HG02798 (cell line): ENCODE results near the gene GRK1.
A peak's percentile ranks its signal among the peaks of the same experiment; 100 is the strongest.

Experiments
- ATAC-seq: cut with Tn5 transposase; IDR thresholded peaks from one replicate; pipeline ENCODE4 v1.9.1; 2021; ENCODE audit warnings: mild to moderate bottlenecking; ENCODE audit not compliant: unreplicated experiment, poor library complexity

Gene GRK1

DNA sequence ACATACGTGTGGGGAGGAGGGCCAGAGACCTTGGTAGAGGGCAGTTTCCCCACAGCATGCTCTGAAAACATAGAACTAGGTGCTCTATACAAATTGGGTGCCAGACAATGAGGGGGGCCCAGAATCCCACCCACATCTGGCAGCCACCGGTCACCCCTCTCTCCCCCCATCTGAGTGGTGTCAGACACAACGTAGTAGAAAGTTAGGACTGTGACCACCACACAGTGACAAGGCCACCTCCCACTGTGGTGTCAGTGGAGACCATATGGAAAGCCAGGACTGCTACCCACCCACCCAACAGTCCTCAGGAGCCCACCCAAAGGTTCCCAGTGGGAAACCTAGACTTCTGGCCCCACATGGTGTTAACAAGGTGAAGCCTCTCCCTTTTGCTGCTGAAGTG lies 7.0 kb upstream of the GRK1 start:
- no peak for ATAC-seq

- no peak for ATAC-seq
These were observed 5.5 kb upstream of the GRK1 start for GRCh38 chr13:113661509-113661908.

- no peak for ATAC-seq
These were observed 3.1 kb upstream of the GRK1 start for GRCh38 chr13:113663934-113664333.

- ATAC-seq: no peak
These were observed 2.0 kb upstream of the GRK1 start for GRCh38 chr13:113664751-113665596.

DNA sequence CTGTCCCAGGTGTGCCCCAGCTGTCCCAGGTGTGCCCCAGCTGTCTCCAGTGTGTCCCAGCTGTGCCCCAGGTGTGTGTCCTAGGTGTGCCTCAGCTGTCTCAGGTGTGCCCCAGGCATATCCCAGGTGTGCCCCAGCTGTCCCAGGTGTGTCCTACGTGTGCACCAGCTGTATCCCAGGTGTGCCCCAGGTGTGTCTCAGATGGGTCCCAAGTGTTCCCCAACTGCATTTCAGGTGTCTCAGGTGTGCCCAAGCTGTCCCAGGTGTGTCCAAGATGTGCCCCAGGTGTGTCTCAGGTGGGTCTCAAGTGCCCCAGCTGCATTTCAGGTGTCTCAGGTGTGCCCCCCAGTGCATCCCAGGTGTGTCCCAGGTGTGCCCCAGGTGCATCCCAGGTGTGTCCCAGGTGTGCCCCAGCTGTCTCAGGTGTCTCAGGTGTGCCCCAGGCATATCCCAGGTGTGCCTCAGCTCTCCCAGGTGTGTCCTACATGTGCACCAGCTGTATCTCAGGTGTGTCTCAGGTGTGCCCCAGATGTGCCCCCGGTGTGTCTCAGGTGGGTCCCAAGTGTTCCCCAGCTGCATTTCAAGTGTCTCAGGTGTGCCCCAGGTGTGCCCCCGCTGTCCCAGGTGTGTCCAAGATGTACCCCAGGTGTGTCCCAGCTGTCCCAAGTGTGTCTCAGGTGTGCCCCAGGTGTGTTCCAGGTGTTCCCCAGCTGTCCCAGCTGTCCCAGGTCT lies 1.3 kb upstream of the GRK1 start:
- ATAC-seq: no peak

GRCh38 chr13:113666329-113666670 lies 719 bp upstream of the GRK1 start:
- ATAC-seq: no peak

DNA sequence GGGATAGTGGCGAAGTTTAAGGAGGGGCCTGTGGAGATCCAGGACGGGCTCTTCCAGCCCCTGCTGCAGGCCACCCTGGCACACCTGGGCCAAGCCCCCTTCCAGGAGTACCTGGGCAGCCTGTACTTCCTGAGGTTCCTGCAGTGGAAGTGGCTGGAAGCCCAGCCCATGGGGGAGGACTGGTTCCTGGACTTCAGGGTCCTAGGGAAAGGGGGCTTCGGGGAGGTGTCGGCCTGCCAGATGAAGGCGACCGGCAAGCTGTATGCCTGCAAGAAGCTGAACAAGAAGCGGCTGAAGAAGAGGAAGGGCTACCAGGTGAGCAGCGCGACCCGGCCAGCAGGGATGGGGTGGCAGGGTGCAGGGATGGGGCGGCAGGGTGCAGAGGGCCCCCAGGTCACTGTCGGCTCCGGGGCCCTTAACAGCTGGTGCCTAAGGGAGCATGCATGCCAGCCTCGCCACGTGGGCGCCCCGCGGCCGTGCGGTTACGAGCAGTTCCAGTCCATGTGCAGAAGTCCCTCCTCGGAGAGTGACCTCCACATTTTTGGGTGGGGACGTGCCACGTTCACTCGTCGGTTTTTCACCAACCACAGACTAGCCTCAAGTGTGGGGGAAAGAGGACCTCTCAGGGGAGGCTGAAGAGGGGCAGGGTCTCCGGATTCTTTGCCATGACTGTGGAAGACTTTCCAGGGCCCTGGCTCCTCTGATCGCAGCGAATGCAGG lies 912 bp downstream of the GRK1 start:
- no peak for ATAC-seq

DNA sequence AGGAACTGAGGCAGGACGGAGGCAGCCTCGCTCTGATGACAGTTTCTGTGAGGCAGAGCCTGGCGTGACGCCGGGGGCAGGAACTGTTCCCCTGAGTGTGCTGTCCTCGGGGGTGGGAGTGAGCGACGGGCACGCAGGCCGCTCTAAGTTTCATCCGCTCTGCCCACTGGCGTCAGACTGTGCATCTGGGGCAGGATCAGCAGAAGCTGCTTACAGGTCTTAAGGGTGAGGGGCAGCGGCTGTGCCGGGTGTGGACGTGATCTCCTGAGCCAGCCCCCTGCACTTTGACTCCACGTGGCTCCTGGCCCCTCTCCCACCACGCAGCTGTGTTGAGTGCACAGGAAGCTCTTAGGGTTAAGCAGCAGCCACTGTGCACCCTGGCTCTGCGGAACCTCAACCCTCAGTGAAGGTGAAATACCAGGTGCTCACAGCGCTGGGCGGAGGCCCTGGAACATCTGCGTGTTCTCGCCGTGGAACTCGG lies 1.5 kb downstream of the GRK1 start:
- ATAC-seq: no peak

- no peak for ATAC-seq
These were observed 2.3 kb downstream of the GRK1 start for GRCh38 chr13:113669231-113669754.

DNA sequence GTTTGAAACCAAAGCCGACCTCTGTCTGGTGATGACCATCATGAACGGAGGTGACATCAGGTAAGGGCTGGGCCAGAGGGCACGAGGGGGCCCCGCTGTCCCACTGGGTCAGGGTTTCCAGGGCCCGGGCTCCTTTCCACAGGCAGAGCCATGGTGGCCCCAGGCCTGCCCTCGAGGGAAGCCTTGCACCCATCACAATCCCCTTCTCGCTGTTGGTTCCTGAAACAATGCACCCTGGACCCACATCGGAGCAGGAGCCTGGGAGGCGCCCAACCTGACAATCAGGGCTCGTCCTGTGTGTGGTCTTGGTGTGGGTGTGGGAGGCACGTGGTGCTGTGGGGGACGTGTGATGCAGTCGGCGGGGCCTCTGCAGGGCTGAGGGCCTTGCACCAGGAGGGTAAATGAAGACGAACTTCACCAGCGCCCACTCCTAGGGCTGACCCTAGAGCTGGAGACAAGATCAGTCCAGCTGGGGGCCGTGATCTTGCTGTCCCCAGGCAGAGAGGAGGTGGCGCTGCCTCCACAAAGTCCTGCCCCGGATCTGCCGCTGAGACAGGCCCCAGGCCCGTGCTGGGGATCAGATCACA lies 2.8 kb downstream of the GRK1 start:
- no peak for ATAC-seq

DNA sequence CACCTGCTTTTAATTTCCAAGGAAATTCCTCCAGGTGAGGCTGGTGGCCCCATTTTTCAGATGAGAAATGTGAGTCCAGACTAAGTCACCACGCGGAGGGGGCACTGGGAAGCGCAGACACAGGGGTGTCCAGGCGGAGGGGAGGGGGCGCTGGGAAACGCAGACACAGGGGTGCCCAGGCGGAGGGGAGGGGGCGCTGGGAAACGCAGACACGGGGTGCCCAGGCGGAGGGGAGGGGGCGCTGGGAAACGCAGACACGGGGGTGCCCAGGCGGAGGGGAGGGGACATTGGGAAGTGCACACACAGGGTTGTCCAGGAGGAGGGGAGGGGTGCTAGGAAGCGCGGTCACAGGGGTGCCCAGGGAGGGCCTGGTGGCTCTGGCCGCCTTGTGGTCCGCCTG lies 3.5 kb downstream of the GRK1 start:
- no peak for ATAC-seq

GRCh38 chr13:113671066-113672001 lies 4.3 kb downstream of the GRK1 start:
- ATAC-seq: no peak

GRCh38 chr13:113672002-113672651 lies 5.1 kb downstream of the GRK1 start:
- no peak for ATAC-seq

DNA sequence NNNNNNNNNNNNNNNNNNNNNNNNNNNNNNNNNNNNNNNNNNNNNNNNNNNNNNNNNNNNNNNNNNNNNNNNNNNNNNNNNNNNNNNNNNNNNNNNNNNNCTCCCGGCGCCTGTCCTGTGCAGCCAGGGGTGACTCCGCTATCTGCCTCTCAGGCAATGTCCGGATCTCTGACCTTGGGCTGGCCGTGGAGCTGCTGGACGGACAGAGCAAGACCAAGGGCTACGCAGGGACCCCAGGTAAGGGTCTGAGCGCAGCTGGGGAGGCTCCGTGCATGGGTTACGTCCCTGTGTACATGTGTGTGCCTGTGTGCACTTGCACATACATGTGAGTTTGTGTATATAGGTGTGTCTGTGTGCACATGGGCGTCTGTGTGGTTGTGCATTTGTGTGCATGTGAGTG lies 55.9 kb downstream of the GRK1 start:
- no peak for ATAC-seq

DNA sequence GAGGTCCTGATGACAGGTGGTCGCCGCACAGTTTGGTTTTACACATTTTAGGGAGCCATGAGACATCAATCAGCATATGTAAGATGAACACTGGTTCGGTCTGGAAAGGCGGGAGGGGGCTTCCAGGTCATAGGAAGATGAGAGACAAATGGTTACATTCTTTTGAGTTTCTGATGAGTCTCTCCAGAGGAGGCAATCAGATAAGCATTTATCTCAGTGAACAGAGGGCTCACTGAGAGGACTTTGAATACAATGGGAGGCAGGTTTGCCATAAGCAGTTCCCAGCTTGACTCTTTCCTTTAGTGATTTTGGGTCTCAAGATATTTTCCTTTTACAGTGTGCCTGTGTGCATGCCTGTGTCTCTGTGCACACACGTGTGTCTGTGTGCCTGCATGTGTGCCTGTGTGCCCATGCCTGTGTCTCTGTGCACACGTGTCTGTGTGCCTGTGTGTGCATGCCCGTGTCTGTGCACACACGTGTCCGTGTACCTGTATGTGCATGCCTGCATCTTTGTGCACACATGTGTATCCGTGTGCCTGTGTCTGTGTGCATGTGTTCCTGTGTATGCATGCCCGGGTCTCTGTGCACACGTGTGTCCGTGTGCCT lies 56.5 kb downstream of the GRK1 start:
- no peak for ATAC-seq

GRCh38 chr13:113724016-113724758 lies 57.2 kb downstream of the GRK1 start:
- ATAC-seq: no peak

- peak; percentile 71 for ATAC-seq
These were observed 57.8 kb downstream of the GRK1 start for GRCh38 chr13:113724780-113725315.
